ENCODE results near the gene CTTNBP2NL.

Gene CTTNBP2NL

DNA sequence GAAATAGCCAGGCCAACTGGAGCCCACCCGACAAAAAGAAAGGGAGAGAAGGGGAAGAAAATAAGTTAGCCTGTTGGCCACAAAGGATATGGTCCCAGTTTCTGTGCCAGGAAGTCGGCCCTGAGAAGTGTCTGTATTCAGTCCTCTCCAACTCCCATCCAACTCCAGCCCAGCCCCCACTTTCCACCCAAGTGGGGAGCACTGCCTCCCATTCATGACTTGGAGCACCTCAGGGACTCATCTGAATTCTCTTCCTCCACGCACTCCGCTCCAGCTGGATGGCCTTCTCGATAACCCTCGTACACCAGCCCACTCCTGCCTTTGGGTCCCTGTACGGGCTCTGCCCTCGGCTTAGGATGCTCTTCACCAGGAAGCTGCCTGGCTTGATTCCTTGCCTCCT lies 110.7 kb downstream of the CTTNBP2NL start:
- Histone ChIP-seq H3K4me3 (ENCODE audit: low read depth in 1 of 2, low read length in 1 of 2) (no peak overlapping the region), H3K27ac (no peak overlapping the region), H3K4me1 (ENCODE audit: control insufficient read depth in 1 of 2, insufficient read depth in 1 of 2, low read depth in 1 of 2, low read length in 1 of 2) (peaks cover 12 to 22% of the 10 kb centered on the region in 2 experiments), H3K27me3 (peaks cover 100% of the 10 kb centered on the region), H3K9me3 (no peaks in the 10 kb centered on the region), H3K36me3 (no peaks in the 10 kb centered on the region)
- TF ChIP-seq CTCF (IDR thresholded peaks at IDR 0.05): no peak

DNA sequence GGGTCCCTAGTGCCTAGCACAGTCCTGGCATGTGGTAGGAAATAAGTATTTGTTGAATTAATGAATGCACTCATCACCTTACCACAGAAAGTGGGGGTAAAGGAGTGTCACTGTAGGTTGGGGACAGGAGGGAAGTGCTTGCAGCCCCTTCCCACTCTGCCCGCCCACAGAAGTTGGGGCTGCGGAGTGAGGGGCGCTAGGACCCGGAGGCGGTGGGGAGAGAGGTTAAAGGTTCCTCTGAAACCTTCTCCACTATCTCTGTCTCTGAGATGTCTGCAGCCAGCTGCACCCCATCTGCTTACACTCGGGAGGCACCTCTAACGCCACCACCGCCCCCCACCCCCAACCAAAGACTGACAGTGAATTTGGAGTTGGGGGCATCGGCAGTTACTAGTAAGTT lies 111.3 kb downstream of the CTTNBP2NL start:
- H3K27me3 ChIP-seq: peaks cover 100% of the 10 kb centered on the region
- H3K4me3 ChIP-seq (ENCODE audit: low read depth in 1 of 2, low read length in 1 of 2): no peak overlapping the region

DNA sequence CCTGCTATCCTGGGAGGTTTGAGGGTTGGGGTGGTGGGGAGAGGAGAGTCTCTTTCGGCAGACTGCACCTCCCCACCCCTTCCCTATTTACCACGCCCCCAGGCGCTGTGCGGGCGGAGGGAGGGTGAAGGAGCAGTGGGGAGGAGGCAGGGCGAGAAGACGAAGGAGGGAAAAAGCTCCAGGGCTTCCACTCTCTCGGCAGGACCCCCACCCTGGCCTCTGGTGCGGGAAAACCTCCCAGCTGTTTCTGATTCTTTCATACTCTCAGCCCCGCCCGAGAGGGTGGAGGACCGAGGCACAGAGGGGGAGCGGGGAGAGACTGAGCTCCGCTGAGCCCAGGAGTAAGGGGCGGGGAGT lies 111.9 kb downstream of the CTTNBP2NL start:
- H3K27me3 ChIP-seq: peaks cover 100% of the 10 kb centered on the region
- H3K4me3 ChIP-seq (ENCODE audit: low read depth in 1 of 2, low read length in 1 of 2): peak overlapping the region in 1 of 2 experiments; percentile 44
- H3K9me3 ChIP-seq: no peaks in the 10 kb centered on the region
- H3K36me3 ChIP-seq: no peaks in the 10 kb centered on the region
- no peak overlapping the region for H3K27ac ChIP-seq
- H3K4me1 ChIP-seq (ENCODE audit: control insufficient read depth in 1 of 2, insufficient read depth in 1 of 2, low read depth in 1 of 2, low read length in 1 of 2): peaks cover 12 to 16% of the 10 kb centered on the region in 2 experiments
- TF ChIP-seq CTCF (IDR thresholded peaks at IDR 0.05): no peak

More for the DNA sequence above, 111.3 kb downstream of the CTTNBP2NL start:
- Histone ChIP-seq H3K36me3 (no peaks in the 10 kb centered on the region), H3K27ac (no peak overlapping the region), H3K4me1 (ENCODE audit: control insufficient read depth in 1 of 2, insufficient read depth in 1 of 2, low read depth in 1 of 2, low read length in 1 of 2) (peaks cover 12 to 16% of the 10 kb centered on the region in 2 experiments), H3K9me3 (no peaks in the 10 kb centered on the region)
- TF ChIP-seq CTCF (IDR thresholded peaks at IDR 0.05): no peak

GRCh38 chr1:112508278-112509004 lies 112.4 kb downstream of the CTTNBP2NL start, which contains the start of gene WNT2B:
WNT2B (plus strand) TSS chr1:112508965; CDS start chr1:112509263, 298 bp downstream.
- Histone ChIP-seq H3K27me3 (peaks cover 100% of the 10 kb centered on the region), H3K4me1 (ENCODE audit: control insufficient read depth in 1 of 2, insufficient read depth in 1 of 2, low read depth in 1 of 2, low read length in 1 of 2) (peaks cover 12 to 16% of the 10 kb centered on the region in 2 experiments), H3K4me3 (ENCODE audit: low read depth in 1 of 2, low read length in 1 of 2) (peak within 1 kb of the TSS; percentile 20 to 44), H3K9me3 (no peaks in the 10 kb centered on the region), H3K27ac (no peak within 1 kb of the TSS), H3K36me3 (no peaks in the 10 kb centered on the region)
- TF ChIP-seq CTCF (IDR thresholded peaks at IDR 0.05): no peak

DNA sequence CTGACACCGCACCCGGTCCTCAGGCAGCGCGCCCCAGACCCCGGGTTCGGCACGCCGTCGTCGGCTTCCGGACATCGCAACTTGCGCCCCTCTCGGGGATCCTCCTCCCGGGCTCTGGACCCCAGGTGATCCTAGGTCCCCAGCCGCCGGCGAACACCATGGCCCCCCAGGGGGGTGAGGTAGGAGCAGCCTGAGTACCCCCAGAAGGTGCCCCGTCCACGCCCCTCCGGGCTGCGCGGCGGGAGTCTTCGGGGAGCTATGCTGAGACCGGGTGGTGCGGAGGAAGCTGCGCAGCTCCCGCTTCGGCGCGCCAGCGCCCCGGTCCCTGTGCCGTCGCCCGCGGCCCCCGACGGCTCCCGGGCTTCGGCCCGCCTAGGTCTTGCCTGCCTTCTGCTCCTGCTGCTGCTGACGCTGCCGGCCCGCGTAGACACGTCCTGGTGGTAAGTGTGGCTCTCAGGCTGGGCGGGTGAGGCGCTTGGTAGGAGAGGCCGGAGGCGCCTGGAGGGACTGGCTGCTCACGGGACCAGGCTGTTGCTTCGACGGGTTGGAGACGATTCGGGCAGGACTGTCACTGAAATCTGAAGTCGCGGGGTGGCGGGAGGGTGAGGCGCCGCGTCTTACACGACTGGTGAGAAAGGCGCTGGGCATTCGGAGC lies 113.1 kb downstream of the CTTNBP2NL start:
- no peaks in the 10 kb centered on the region for H3K9me3 ChIP-seq
- H3K4me3 ChIP-seq (ENCODE audit: low read depth in 1 of 2, low read length in 1 of 2): peak overlapping the region; percentile 20 to 44
- H3K36me3 ChIP-seq: no peaks in the 10 kb centered on the region
- no peak for TF ChIP-seq CTCF (IDR thresholded peaks at IDR 0.05)
- H3K27me3 ChIP-seq: peaks cover 100% of the 10 kb centered on the region
- H3K4me1 ChIP-seq (ENCODE audit: control insufficient read depth in 1 of 2, insufficient read depth in 1 of 2, low read depth in 1 of 2, low read length in 1 of 2): peaks cover 12 to 16% of the 10 kb centered on the region in 2 experiments
- no peak overlapping the region for H3K27ac ChIP-seq

All from neutrophil (primary cell).